ENCODE data around the gene COX6B1.

COX6B1 gene

DNA sequence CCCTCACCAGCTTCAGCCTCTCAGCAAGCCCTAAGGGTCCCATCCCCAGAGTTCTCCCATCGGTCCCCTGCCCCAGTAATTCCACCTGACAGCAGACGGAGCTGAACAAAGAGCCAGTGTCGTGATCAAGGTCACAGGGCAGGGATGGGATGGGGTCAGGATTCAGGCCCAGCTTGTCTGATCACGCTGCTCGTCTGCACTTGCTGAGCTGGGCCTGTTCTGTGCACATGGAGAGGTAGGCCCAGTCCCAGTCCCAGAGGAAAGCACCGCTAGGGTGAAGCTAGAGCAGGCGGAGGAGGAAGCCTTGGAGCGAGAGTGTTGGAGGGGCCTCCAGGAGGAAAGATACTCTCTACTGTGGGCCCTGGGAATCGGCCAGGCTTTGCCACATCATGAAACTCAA lies 26.4 kb upstream of the COX6B1 start:
- TF ChIP-seq CTCF (conservative IDR thresholded peaks at IDR 0.05; ENCODE audit: low read depth, low read length): no peak
- no peak for DNase-seq (ENCODE audit: low read depth)
- H3K4me3 ChIP-seq (ENCODE audit: low read depth, low read length): no peak overlapping the region

DNA sequence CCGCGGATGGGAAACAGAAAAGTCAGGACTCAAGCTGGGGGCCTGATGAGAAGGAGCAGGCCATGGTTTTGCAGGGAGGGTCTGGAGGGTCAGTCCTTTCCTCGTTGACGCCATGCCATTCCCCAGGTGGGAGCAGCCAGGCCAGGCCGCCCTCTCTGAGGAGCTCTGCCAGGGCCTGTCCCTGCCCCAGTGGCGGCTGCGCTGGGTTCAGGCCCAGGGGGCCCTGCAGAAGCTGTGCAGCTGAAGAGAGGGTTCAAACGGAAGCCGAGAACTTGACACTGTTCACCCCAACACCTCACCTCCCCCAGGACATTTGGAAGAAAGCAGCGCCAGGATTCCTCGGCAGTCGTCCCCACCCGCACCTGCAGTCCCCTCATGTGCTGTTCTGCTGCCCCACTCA lies 25.4 kb upstream of the COX6B1 start:
- no peak overlapping the region for H3K4me3 ChIP-seq (ENCODE audit: low read depth, low read length)
- DNase-seq (ENCODE audit: low read depth): no peak
- no peak for TF ChIP-seq CTCF (conservative IDR thresholded peaks at IDR 0.05; ENCODE audit: low read depth, low read length)

DNA sequence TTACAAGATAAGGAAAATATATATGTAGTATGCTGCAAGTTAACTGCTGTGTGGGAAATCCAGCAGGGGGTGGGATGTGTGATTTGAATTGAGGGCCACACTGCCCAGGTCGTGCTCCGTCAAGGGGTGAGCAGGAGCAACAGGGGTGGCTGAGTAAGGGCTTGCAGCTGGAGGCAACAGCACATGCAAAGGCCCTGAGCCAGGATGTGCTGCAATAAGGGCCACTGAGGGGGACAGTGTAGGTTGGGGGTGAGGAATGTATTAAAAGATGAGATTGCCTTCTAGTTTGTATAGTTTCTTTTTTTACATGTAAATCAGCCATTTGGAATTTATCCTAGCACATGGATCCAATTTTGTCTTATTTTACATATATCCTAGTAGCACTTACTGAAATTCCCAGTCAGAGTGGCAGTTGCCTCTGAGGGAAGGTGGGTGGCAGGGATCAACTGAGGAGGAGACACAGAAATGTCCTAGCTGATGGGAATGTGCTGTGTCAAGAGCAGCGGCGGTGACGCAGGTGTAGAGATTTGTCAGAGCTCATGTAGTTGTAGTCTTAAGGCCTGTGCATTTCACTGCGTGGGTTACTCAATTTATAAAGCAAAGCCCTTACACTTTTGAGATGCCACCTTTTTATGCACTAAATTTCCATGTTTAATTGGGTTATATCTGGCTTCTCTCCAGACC lies 24.7 kb upstream of the COX6B1 start:
- TF ChIP-seq CTCF (conservative IDR thresholded peaks at IDR 0.05; ENCODE audit: low read depth, low read length): no peak
- H3K4me3 ChIP-seq (ENCODE audit: low read depth, low read length): no peak overlapping the region
- no peak for DNase-seq (ENCODE audit: low read depth)

DNA sequence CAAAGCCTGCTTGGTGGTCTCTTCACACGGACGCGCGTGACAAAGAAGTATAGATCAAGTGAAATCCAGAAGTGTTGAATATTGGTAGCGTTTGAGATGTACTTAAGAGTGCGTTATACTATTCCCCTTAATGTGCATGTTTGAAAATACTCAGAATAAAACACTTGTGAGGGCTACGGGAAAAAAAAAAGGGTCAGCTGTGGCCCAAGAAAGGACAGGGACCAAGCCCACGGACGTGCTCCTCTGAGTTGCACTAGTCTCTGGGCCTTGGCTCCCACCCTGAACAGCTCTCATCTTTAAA lies 19.9 kb upstream of the COX6B1 start:
- H3K4me3 ChIP-seq (ENCODE audit: low read depth, low read length): peak overlapping the region; percentile 96
- no peak for TF ChIP-seq CTCF (conservative IDR thresholded peaks at IDR 0.05; ENCODE audit: low read depth, low read length)
- DNase-seq (ENCODE audit: low read depth): no peak

- no peak for TF ChIP-seq CTCF (conservative IDR thresholded peaks at IDR 0.05; ENCODE audit: low read depth, low read length)
- peak; percentile 99 for DNase-seq (ENCODE audit: low read depth)
- H3K4me3 ChIP-seq (ENCODE audit: low read depth, low read length): peak within 1 kb of the TSS; percentile 96
These were observed 19.4 kb upstream of the COX6B1 start, which contains the start of gene RBM42 for GRCh38 chr19:35628565-35629331. Gene RBM42, plus strand, starts transcription at chr19:35629036. Its CDS starts 118 bp downstream, at chr19:35629154.

DNA sequence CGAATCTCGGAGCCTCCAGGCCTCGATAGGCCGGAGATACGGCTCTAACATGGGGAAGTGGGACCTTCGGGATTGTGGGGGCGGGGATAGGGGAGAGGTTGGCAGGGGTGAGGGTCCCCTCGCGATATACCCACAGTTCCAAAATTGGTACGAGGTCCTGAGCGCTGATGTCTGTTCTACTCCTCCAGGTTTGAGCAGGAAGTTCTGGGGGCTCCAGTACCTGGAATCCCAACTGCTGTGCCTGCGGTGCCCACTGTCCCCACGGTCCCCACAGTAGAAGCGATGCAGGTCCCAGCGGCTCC lies 18.8 kb upstream of the COX6B1 start:
- DNase-seq (ENCODE audit: low read depth): no peak
- peak overlapping the region; percentile 96 for H3K4me3 ChIP-seq (ENCODE audit: low read depth, low read length)
- no peak for TF ChIP-seq CTCF (conservative IDR thresholded peaks at IDR 0.05; ENCODE audit: low read depth, low read length)

All from choroid plexus epithelial cell (primary cell).